Mucosa of descending colon (tissue), 3 donors: Measurements from ENCODE around the gene ZACN. TPM values are rescaled to one million over a fixed set of nuclear protein-coding genes. Genes with fewer than 3 reads are reported as not detected.
A peak's percentile ranks its signal among the peaks of the same experiment; 100 is the strongest.

Source experiments
- ATAC-seq: fragments of 200-7000 bp; cut with Tn5 transposase; one replicate; pipeline ENCODE4 v1.9.1; 2020; ENCODE audit warnings: mild to moderate bottlenecking, moderate library complexity
- DNase-seq, 3 donors: peaks; one replicate each; pipeline ENCODE4 v3.0.0-alpha.2; 2020
- H3K36me3 ChIP-seq: fragments of 200-600 bp; one replicate; pipeline ENCODE4 v1.8.0; 2021; ENCODE audit warnings: low read depth, mild to moderate bottlenecking
- H3K4me1 ChIP-seq: fragments of 200-600 bp; one replicate; pipeline ENCODE4 v1.8.0; 2021; ENCODE audit warnings: low read depth, mild to moderate bottlenecking
- H3K4me3 ChIP-seq: fragments of 200-600 bp; one replicate; pipeline ENCODE4 v1.8.0; 2021; ENCODE audit warnings: mild to moderate bottlenecking
- H3K9me3 ChIP-seq: fragments of 200-600 bp; one replicate; pipeline ENCODE4 v1.8.0; 2021; ENCODE audit warnings: mild to moderate bottlenecking
- CTCF ChIP-seq: fragments of 200-600 bp; IDR thresholded peaks from one replicate; pipeline ENCODE4 v1.8.0; 2022; ENCODE audit warnings: antibody characterized with exemption, mild to moderate bottlenecking
- intact Hi-C, 2 donors: fragments of 100-400 bp; cut with DNase I in 1 of 2; cut with micrococcal nuclease in 1 of 2; formaldehyde crosslinking; loops; one replicate each; pipeline versions ENCODE4 v1.11.0 to v1.11.1; 2022; cut with DNase I, micrococcal nuclease
- total RNA-seq, 3 donors: library from RNA; stranded (reverse); fragmentation: NEBNext Ultra II Directional in 2 of 3; extraction: Animal tissue kit (Norgen Biotek cat#: 25700) in 2 of 3; gene quantifications; one replicate each; pipeline versions ENCODE4 v1.2.1 to v1.2.4, GENCODE V29; 2021 to 2023
- donor health status: DM: no; HTN: no; CAD: no; lungs with moderate emphysema.
- donor health status: DM: no; HTN: no; CAD: no.
- donor health status: DM: no; HTN: yes; CAD: no.

ZACN gene
- total RNA-seq, 3 donors from 2014 or later = 1.4 TPM; not detected in 2

DNA sequence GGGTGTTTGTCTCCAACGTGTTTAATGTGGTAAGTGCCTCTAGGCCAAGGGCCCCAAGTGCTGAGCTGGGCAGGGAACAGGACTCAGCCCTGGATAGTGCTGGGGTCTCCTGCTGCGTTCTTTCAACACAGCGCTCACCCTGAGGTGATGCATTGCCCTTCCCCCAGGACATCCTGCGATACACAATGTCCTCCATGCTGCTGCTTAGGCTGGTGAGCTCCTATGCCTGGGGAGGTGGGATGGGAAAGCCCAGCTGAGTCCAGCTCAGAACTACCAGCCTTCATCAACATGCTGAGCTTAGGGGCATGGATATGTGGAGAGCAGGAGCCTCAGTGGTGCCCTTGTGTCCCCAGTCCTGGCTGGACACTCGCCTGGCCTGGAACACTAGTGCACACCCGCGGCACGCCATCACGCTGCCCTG, 563 bp downstream of the ZACN start:
- Histone ChIP-seq H3K36me3 (no peaks in the 10 kb centered on the region), H3K4me1 (peaks cover 25% of the 10 kb centered on the region), H3K4me3 (no peak overlapping the region), H3K9me3 (no peaks in the 10 kb centered on the region)
- DNase-seq (peak in 1 of 3 donors; percentile 40), ATAC-seq (no peak)
- intact Hi-C loops = no loop called here
- no peak for TF ChIP-seq CTCF

GRCh38 chr17:76079956-76080767, 1.2 kb downstream of the ZACN start:
- DNase-seq (peak in 1 of 3 donors; percentile 44), ATAC-seq (peak; percentile 3)
- TF ChIP-seq CTCF = no peak
- intact Hi-C loops = no loop called here
- Histone ChIP-seq H3K36me3 (no peaks in the 10 kb centered on the region), H3K4me1 (peaks cover 19% of the 10 kb centered on the region), H3K9me3 (no peaks in the 10 kb centered on the region), H3K4me3 (no peak overlapping the region)

DNA sequence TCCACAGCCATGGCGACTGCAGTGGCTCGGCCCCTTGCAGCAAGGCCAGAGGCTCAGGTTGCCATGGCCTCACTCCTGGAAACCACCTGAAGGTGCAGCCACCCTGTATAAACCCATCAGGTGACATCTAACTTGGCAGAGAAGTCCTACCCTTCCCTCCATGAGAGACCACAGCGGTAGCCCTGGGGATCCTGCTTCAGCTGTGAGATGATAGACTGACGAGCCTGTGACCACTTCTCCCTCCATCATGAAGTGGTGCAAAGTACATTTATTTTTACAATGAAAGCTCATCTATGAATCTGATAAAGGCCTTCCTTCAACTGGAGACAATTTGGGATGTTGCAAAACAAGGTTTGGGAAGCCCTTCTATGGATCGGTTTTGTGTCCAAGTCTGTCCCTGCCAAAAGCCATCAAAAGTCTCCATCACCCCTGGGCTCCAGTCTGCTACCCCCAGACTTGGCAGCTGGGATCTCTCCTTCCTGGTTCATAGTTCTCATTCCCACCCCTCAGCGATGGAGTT, 1.8 kb downstream of the ZACN start:
- no peak overlapping the region for H3K4me3 ChIP-seq
- no peak for DNase-seq
- peak; percentile 7 for ATAC-seq
- intact Hi-C loops = no loop called here
- H3K4me1 ChIP-seq = peaks cover 12% of the 10 kb centered on the region
- no peaks in the 10 kb centered on the region for H3K9me3 ChIP-seq
- TF ChIP-seq CTCF = no peak
- H3K36me3 ChIP-seq = no peaks in the 10 kb centered on the region

DNA sequence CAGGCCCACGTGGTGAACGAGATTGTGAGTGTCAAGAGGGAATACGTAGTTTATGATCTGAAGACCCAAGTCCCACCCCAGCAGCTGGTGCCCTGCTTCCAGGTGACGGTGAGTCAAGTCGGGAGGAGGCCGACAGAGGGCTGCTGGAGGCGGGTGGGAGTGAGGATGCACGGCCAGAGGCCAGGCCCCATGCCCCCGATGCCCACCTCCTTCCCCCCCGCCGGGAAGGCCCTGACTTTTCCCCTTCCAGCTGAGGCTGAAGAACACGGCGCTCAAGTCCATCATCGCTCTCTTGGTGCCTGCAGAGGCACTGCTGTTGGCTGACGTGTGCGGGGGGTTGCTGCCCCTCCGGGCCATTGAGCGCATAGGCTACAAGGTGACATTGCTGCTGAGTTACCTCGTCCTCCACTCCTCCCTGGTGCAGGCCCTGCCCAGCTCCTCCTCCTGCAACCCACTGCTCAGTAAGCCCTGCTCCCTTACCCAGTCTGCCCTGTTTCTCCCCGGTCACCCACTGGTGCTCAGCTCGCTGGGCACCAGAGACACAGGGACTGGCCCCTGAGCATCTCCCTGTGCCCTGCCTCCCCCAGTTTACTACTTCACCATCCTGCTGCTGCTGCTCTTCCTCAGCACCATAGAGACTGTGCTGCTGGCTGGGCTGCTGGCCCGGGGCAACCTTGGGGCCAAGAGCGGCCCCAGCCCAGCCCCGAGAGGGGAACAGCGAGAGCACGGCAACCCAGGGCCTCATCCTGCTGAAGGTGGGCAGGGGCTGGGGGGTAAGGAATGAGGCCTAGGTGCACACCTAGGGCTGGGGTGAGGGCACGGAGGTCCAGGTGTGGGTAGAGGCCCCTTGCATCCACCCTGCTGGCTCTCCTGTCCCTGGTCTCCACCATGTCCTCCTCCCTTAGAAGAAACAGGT, 2.6 kb downstream of the ZACN start:
- DNase-seq (peak in 1 of 3 donors; percentile 34), ATAC-seq (no peak)
- H3K9me3 ChIP-seq = no peaks in the 10 kb centered on the region
- H3K4me1 ChIP-seq = peaks cover 6% of the 10 kb centered on the region
- no peak for TF ChIP-seq CTCF
- intact Hi-C loops = no loop called here
- no peaks in the 10 kb centered on the region for H3K36me3 ChIP-seq
- no peak overlapping the region for H3K4me3 ChIP-seq

DNA sequence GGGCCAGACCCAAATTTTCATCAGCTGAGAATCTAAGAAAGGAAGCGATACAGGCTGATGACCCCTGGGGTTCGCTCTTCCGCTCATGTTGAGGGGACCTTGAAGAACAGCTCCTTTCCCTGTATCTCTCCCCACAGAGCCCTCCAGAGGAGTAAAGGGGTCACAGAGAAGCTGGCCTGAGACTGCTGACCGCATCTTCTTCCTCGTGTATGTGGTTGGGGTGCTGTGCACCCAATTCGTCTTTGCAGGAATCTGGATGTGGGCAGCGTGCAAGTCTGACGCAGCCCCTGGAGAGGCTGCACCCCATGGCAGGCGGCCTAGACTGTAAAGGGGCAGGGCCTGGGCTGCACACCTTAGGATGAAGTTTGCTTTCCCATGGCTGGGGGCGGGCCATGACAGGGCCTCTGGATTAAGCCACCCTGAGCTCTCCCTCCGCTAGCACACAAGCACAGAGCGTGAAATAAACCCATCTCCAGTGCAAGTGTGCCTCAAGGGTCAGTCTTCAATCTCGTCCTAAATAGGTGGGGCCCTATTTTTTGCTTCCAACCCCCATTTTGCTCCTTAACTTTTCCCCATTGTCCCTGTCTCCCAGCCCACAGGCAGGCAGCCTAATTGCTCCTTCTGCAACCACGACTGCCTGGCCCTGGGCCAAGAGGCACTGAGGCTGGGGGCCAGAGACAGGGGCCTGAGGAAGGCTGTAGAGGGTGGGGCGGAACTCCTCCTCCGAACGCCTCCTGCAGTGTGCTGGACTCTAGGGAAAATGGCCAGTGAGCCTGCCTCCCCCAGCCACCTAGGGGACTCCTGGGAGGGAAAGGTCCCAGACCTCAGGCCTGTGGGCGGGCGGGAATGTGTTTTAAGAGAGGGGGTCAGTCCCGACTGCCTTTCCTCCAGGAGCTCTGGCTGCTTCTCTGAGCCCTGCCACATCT, 3.6 kb downstream of the ZACN start:
- intact Hi-C loops = no loop called here
- no peak for TF ChIP-seq CTCF
- peak in 1 of 3 donors; percentile 39 for DNase-seq
- Histone ChIP-seq H3K36me3 (no peaks in the 10 kb centered on the region), H3K4me3 (no peak overlapping the region), H3K9me3 (no peaks in the 10 kb centered on the region), H3K4me1 (no peaks in the 10 kb centered on the region)
- no peak for ATAC-seq
